HG03469 (cell line): ENCODE measurements around the gene ANKRD33B.
"Not testable (repeated sequence)": the region's sequence is repeated elsewhere in the genome, so short reads cannot be mapped to it uniquely, and the experiment has no call there.

Source experiments
- ATAC-seq: cut with Tn5 transposase; IDR thresholded peaks from one replicate; pipeline ENCODE4 v1.9.1; 2021; ENCODE audit warnings: mild to moderate bottlenecking, moderate library complexity, moderate number of reproducible peaks; ENCODE audit not compliant: unreplicated experiment

The ANKRD33B gene

GRCh38 chr5:10556289-10556807 lies 7.5 kb upstream of the ANKRD33B start:
- no peak for ATAC-seq

- ATAC-seq, result no peak
These were observed 6.8 kb upstream of the ANKRD33B start for GRCh38 chr5:10556893-10557746.

GRCh38 chr5:10559151-10559550 lies 4.7 kb upstream of the ANKRD33B start:
- ATAC-seq, result no peak

GRCh38 chr5:10559871-10560270 lies 4.0 kb upstream of the ANKRD33B start:
- no peak for ATAC-seq

GRCh38 chr5:10562201-10563109 lies 1.4 kb upstream of the ANKRD33B start:
- no peak for ATAC-seq

DNA sequence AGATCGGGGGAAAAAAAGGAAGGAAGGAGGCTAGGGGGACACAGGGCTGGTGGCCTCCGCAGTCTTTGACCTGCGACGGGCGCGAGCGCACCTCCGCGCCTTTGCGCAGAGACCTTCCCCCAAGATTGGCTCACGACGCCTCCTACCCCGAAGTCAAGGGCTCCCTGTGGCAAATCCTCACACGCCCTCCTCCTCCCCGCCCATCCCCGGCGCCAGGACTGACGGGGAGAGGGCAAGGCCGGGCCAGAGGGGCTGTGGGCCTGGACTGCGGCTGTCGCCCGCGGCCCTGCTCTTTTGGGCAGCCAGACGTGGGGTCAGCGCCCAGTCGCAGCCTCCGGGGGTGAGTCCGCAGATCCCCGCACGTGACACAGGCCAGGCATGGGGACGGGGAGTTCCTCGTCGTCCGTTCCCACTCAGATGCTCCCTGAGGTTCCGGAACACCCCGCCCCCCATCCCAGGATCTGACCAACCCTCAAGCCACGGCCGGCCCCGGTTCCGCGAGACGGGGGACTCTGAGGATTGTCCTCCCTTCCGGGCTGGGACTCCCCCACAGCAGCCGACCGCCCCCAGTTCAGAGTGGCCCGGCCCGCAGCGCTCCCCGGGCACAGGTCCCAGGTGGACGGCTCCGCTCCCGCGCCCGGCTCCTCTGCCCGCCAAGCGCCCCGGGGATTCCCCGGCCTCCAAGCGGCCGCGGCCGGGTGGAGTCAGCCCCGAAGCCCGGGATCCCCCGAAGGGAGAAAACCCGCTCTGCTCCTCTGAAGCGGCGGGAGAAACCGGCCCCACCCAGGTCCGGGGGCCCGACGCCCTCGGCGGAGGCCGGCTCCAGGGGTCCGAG lies 543 bp upstream of the ANKRD33B start:
- peak; percentile 16 for ATAC-seq

DNA sequence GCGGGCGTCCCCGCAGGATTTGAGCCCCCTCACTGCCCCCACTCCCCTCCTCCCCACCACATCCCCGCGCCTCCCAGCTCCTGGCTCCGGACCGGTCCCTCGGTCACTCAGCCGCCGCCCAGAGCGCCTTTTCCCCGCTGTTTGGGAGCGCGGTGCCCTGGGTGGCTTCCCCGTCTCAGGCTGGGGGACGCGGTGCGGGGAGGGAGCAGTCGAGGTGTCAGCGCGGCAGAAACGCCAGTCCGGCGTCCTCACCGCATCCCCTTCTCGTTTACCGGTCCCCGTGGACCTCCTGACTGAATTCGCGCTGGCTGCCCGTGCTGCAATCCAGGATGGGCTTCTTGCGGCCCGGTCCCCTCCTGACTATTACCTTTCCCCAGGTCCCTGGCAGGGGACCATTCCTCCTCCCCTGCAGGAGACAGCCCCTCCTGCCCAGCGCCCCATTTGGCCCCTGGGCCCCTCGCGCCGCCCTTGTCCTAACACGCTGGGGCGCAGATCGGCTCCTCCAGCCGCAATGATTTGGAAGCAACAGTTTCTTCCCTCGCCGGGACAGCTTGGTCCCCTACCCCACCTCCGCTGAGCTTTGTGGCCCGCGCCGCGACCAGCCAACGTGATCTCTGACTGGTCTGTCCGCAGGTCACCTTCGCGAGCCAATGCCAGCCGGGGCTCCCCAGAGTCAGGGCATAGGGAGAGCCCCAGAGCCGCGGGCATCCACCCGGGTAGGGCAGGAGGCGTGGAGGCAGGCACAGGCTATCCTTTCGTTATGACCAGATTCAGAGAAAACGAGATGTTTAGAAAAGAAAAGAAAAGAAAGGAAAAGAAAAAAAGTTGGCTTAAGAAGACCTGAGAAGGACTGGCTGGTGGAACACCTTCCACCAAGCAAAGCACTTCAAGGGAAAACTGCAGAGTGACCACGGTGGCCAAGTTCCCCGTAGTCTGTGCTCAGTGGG lies 1.2 kb downstream of the ANKRD33B start:
- ATAC-seq, result no peak

GRCh38 chr5:10565785-10566542 lies 2.1 kb downstream of the ANKRD33B start:
- no peak for ATAC-seq

- ATAC-seq, result no peak
These were observed 2.7 kb downstream of the ANKRD33B start for GRCh38 chr5:10566543-10567068.

DNA sequence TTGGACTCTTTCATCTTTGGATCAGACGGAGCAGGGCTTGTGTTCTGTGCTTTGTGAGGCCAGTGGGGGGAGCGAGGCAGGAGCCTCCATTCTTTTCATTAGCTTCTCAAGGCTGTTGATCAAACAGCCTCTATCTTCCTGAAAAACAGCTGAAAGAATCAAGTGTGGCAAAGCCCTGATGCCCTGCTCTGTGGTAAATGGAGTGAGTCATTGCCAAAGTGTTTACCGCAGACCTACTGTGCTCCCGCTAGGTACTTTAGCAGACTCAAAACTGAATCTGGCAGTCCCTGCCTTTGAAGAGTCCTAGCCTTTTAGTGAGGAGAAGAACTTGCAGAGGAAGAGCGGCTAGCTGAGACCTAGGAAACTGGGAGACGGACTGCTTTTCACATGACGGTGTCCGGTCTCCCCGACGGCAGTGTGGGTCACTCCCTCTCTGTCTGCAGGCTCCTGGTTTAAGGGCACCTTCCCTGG lies 3.3 kb downstream of the ANKRD33B start:
- ATAC-seq, result no peak

DNA sequence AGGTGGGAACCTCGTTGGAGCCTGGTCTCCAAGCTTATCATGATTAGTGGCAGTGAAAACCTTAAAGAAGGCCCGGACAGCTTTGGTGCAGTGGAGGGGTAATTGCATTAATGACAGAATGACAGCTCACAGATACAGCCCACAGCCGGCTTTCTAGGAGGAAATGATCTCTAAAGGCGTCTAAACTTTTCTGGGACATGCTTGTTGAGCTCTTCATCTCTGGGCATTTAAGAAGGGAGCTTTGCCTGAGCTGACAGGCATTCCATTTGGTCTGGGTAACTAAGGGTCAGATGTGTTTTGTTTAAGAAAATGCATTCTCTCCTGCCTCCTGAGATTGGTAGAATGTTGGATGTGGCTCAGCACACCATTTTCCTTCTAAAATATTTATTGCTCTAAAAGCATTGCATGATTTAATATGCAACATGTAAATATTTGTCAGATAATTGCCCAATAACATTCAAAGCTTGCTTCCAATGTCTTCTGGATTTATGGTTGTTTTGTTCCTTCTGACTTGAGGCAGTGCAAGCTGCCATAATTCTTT lies 4.0 kb downstream of the ANKRD33B start:
- ATAC-seq, result no peak

DNA sequence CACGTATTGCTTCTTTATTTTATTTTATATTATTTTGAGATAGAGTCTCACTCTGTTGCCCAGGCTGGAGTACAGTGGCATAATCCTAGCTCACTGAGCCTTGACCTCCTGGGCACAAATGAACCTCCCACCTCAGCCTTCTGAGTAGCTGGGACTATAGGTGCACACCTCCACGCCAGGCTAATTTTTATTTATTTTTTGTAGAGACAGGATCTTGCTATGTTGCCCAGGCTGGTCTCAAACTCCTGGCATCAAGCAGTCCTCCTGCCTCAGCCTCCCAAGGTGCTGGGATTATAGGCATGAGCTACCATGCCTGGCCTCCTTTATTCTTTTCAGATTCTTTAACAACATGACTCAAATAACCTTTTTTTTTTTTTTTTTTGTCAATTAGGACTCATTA lies 6.7 kb downstream of the ANKRD33B start:
- not testable (repeated sequence) for ATAC-seq

- ATAC-seq, result no peak
These were observed 8.6 kb downstream of the ANKRD33B start for GRCh38 chr5:10572451-10572850.

DNA sequence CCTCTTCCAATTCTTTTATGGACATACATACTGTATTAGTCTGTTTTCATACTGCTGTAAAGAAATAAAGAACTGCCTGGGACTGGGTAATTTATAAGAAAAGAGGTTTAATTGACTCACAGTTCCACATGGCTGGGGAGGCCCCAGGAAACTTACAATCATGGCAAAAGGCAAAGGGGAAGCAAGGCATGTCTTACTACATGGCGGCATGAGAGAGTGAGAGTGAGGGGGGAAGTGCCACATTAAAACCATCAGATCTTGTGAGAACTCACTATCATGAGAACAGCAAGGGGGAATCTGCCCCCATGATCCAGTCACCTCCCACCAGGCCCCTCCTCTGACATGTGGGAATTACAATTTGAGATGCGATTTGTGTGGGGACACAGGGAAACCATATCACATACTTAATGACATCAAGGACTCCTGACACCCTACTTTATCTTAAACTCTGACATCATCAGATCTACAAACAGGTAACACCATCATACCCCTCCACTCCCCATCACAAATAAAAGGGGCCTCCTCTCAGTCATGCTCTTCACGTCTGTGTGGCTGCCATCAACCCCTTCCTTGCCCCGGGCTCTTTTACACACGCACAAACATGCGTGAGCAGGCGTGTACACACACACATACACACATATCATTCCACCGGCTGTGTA lies 9.7 kb downstream of the ANKRD33B start:
- no peak for ATAC-seq

GRCh38 chr5:10574879-10575278 lies 11.0 kb downstream of the ANKRD33B start:
- ATAC-seq, result not testable (repeated sequence)

- no peak for ATAC-seq
These were observed 12.4 kb downstream of the ANKRD33B start for GRCh38 chr5:10576121-10576789.

- ATAC-seq, result no peak
These were observed 12.9 kb downstream of the ANKRD33B start for GRCh38 chr5:10576790-10577189.
